Trophoblast cell (in vitro differentiated cells and primary cell): Measurements from ENCODE around the gene POLDIP3.

Source experiments
- DNase-seq, 2 donors: peaks; one replicate each; pipeline ENCODE4 v3.0.0-alpha.2; 2016
- H2AFZ ChIP-seq: 2 replicates; pipeline ENCODE4 v1.6.1; 2013; ENCODE audit warnings: low read length, moderate library complexity, mild to moderate bottlenecking; ENCODE audit not compliant: insufficient read depth, poor library complexity
- H2AK5ac ChIP-seq: 2 replicates; pipeline ENCODE4 v1.6.1; 2013; ENCODE audit warnings: mild to moderate bottlenecking, low read length
- H2BK120ac ChIP-seq: 2 replicates; pipeline ENCODE4 v1.6.1; 2013; ENCODE audit warnings: low read length, mild to moderate bottlenecking, moderate library complexity; ENCODE audit not compliant: insufficient read depth, poor library complexity
- H2BK12ac ChIP-seq: 2 replicates; pipeline ENCODE4 v1.6.1; 2013; ENCODE audit warnings: mild to moderate bottlenecking, low read length, moderate library complexity
- H2BK5ac ChIP-seq: 2 replicates; pipeline ENCODE4 v1.6.1; 2013; ENCODE audit warnings: low read length, low read depth, moderate library complexity, mild to moderate bottlenecking; ENCODE audit not compliant: poor library complexity
- H3K14ac ChIP-seq: 2 replicates; pipeline ENCODE4 v1.6.1; 2013; ENCODE audit warnings: mild to moderate bottlenecking, low read length
- H3K18ac ChIP-seq: 2 replicates; pipeline ENCODE4 v1.6.1; 2013; ENCODE audit warnings: mild to moderate bottlenecking, low read length
- H3K23ac ChIP-seq: 2 replicates; pipeline ENCODE4 v1.6.1; 2013; ENCODE audit warnings: low read length
- H3K27ac ChIP-seq: 2 replicates; pipeline ENCODE4 v1.5.1; 2013; ENCODE audit warnings: low read depth, mild to moderate bottlenecking, inconsistent platforms, low read length, moderate library complexity
- H3K27me3 ChIP-seq: 2 replicates; pipeline ENCODE4 v1.6.1; 2013; ENCODE audit warnings: inconsistent platforms, mild to moderate bottlenecking, low read length, moderate library complexity; ENCODE audit not compliant: insufficient read depth
- H3K36me3 ChIP-seq, 2 experiments: 1 replicate in 1 of 2; 2 replicates in 1 of 2; pipeline ENCODE4 v1.6.1; 2013; ENCODE audit warnings: low read length in 2 of 2, mild to moderate bottlenecking in 2 of 2, moderate library complexity in 1 of 2; ENCODE audit not compliant: insufficient read depth in 2 of 2, control insufficient read depth in 1 of 2
- H3K4ac ChIP-seq: 2 replicates; pipeline ENCODE4 v1.6.1; 2013; ENCODE audit warnings: low read depth, mild to moderate bottlenecking, low read length, moderate library complexity
- H3K4me1 ChIP-seq, 2 experiments: 1 replicate in 1 of 2; 2 replicates in 1 of 2; pipeline ENCODE4 v1.6.1; 2013; ENCODE audit warnings: low read length in 2 of 2, mild to moderate bottlenecking in 2 of 2, moderate library complexity in 1 of 2; ENCODE audit not compliant: insufficient read depth in 2 of 2, control insufficient read depth in 1 of 2
- H3K4me2 ChIP-seq: 2 replicates; pipeline ENCODE4 v1.6.1; 2013; ENCODE audit warnings: inconsistent platforms, mild to moderate bottlenecking, low read length, moderate library complexity
- H3K4me3 ChIP-seq: 2 replicates; pipeline ENCODE4 v1.5.1; 2013; ENCODE audit warnings: mild to moderate bottlenecking, low read depth, low read length, inconsistent platforms
- H3K79me1 ChIP-seq: one replicate; pipeline ENCODE4 v1.6.1; 2013; ENCODE audit warnings: low read length
- H3K79me2 ChIP-seq: 2 replicates; pipeline ENCODE4 v1.6.1; 2013; ENCODE audit warnings: low read length, mild to moderate bottlenecking; ENCODE audit not compliant: control insufficient read depth, insufficient read depth, poor library complexity
- H3K9ac ChIP-seq: 2 replicates; pipeline ENCODE4 v1.6.1; 2013; ENCODE audit warnings: mild to moderate bottlenecking, low read length
- H3K9me3 ChIP-seq: 2 replicates; pipeline ENCODE4 v1.6.1; 2013; ENCODE audit warnings: low read depth, mild to moderate bottlenecking, control low read depth, inconsistent platforms, low read length; ENCODE audit not compliant: insufficient read depth
- H4K12ac ChIP-seq: 2 replicates; pipeline ENCODE4 v1.6.1; 2013; ENCODE audit warnings: low read depth, mild to moderate bottlenecking, low read length, moderate library complexity
- H4K8ac ChIP-seq: 2 replicates; pipeline ENCODE4 v1.6.1; 2013; ENCODE audit warnings: low read depth, mild to moderate bottlenecking, low read length, moderate library complexity
- H4K91ac ChIP-seq: one replicate; pipeline ENCODE4 v1.6.1; 2013; ENCODE audit warnings: low read depth, mild to moderate bottlenecking, low read length, moderate library complexity
- WGBS: extraction: QIAGEN DNeasy Blood & Tissue Kit; methylation state at CpG from one replicate; pipeline ENCODE4 v1.1.7; 2013; ENCODE audit warnings: missing lambda C conversion rate; ENCODE audit not compliant: insufficient read length, insufficient coverage; ENCODE audit errors: extremely low coverage; 5-methylcytosine and 5-hydroxymethylcytosine counted together

POLDIP3 gene

GRCh38 chr22:42642806-42643633, 28.3 kb upstream of the POLDIP3 start:
- no peak overlapping the region for H3K9ac ChIP-seq
- peak overlapping the region; percentile 10 for H3K4ac ChIP-seq
- no peaks in the 10 kb centered on the region for H3K79me1 ChIP-seq
- H3K27me3 ChIP-seq = no peaks in the 10 kb centered on the region
- WGBS = no CpG with 5 or more reads among the region's 12 CpGs
- no peak overlapping the region for H2BK5ac ChIP-seq
- no peak overlapping the region for H3K4me3 ChIP-seq
- no peak for DNase-seq
- H3K4me1 ChIP-seq = peaks cover 17 to 25% of the 10 kb centered on the region in 2 experiments
- H3K36me3 ChIP-seq = peaks cover 0 to 7% of the 10 kb centered on the region in 2 experiments
- H3K9me3 ChIP-seq = no peaks in the 10 kb centered on the region
- no peak overlapping the region for H2AK5ac ChIP-seq
- H3K79me2 ChIP-seq = peaks cover 8% of the 10 kb centered on the region
- H4K91ac ChIP-seq = no peak overlapping the region
- H4K8ac ChIP-seq = no peak overlapping the region
- no peak overlapping the region for H3K23ac ChIP-seq
- H2BK120ac ChIP-seq = no peak overlapping the region
- no peak overlapping the region for H4K12ac ChIP-seq
- H2BK12ac ChIP-seq = no peak overlapping the region
- H3K18ac ChIP-seq = no peak overlapping the region
- H3K27ac ChIP-seq = no peak overlapping the region
- no peak overlapping the region for H3K4me2 ChIP-seq
- H2AFZ ChIP-seq = no peak overlapping the region
- no peak overlapping the region for H3K14ac ChIP-seq

- H3K14ac ChIP-seq = no peak overlapping the region
- H3K9me3 ChIP-seq = peaks cover 2% of the 10 kb centered on the region
- H3K4me1 ChIP-seq = peaks cover 17 to 25% of the 10 kb centered on the region in 2 experiments
- peaks cover 0 to 10% of the 10 kb centered on the region in 2 experiments for H3K36me3 ChIP-seq
- WGBS = no CpG with 5 or more reads among the region's 9 CpGs
- H3K9ac ChIP-seq = no peak overlapping the region
- H2AFZ ChIP-seq = no peak overlapping the region
- H2BK12ac ChIP-seq = no peak overlapping the region
- H3K79me1 ChIP-seq = no peaks in the 10 kb centered on the region
- no peak overlapping the region for H3K4ac ChIP-seq
- no peak overlapping the region for H3K4me2 ChIP-seq
- H2AK5ac ChIP-seq = no peak overlapping the region
- no peak overlapping the region for H4K12ac ChIP-seq
- H3K18ac ChIP-seq = no peak overlapping the region
- H2BK5ac ChIP-seq = no peak overlapping the region
- H2BK120ac ChIP-seq = no peak overlapping the region
- no peak overlapping the region for H4K8ac ChIP-seq
- no peak overlapping the region for H3K23ac ChIP-seq
- no peak overlapping the region for H3K27ac ChIP-seq
- H3K27me3 ChIP-seq = no peaks in the 10 kb centered on the region
- H4K91ac ChIP-seq = no peak overlapping the region
- H3K4me3 ChIP-seq = no peak overlapping the region
- no peak for DNase-seq
- H3K79me2 ChIP-seq = peaks cover 8% of the 10 kb centered on the region
Observed at GRCh38 chr22:42641801-42642413, 27.2 kb upstream of the POLDIP3 start.

GRCh38 chr22:42639541-42640241, 25.0 kb upstream of the POLDIP3 start:
- Histone ChIP-seq H3K9ac (no peak overlapping the region), H4K91ac (no peak overlapping the region), H2BK5ac (no peak overlapping the region), H3K79me2 (peaks cover under 1% of the 10 kb centered on the region), H3K9me3 (peaks cover 4% of the 10 kb centered on the region), H3K79me1 (no peaks in the 10 kb centered on the region), H2BK120ac (no peak overlapping the region), H3K4me2 (no peak overlapping the region), H3K18ac (no peak overlapping the region), H4K8ac (no peak overlapping the region), H3K4ac (no peak overlapping the region), H3K4me1 (peaks cover 2 to 7% of the 10 kb centered on the region in 2 experiments), H3K4me3 (no peak overlapping the region), H3K27ac (no peak overlapping the region), H2AK5ac (no peak overlapping the region), H3K27me3 (no peaks in the 10 kb centered on the region), H3K14ac (no peak overlapping the region), H3K23ac (no peak overlapping the region), H2BK12ac (no peak overlapping the region), H4K12ac (no peak overlapping the region), H3K36me3 (peaks cover 13 to 15% of the 10 kb centered on the region in 2 experiments), H2AFZ (no peak overlapping the region)
- DNase-seq = no peak
- WGBS = no CpG with 5 or more reads among the region's 9 CpGs

- no peak overlapping the region for H4K91ac ChIP-seq
- H3K14ac ChIP-seq = no peak overlapping the region
- H4K8ac ChIP-seq = no peak overlapping the region
- no peak overlapping the region for H2BK120ac ChIP-seq
- WGBS = no CpG with 5 or more reads among the region's 12 CpGs
- H3K79me1 ChIP-seq = no peaks in the 10 kb centered on the region
- peaks cover 4% of the 10 kb centered on the region for H3K9me3 ChIP-seq
- no peak overlapping the region for H3K23ac ChIP-seq
- no peak overlapping the region for H2BK5ac ChIP-seq
- no peak overlapping the region for H2AK5ac ChIP-seq
- H3K79me2 ChIP-seq = no peaks in the 10 kb centered on the region
- H3K4ac ChIP-seq = no peak overlapping the region
- no peak overlapping the region for H3K9ac ChIP-seq
- H4K12ac ChIP-seq = no peak overlapping the region
- H3K4me1 ChIP-seq = no peaks in the 10 kb centered on the region
- no peak overlapping the region for H2BK12ac ChIP-seq
- H3K4me2 ChIP-seq = no peak overlapping the region
- no peak overlapping the region for H3K27ac ChIP-seq
- DNase-seq = no peak
- no peaks in the 10 kb centered on the region for H3K27me3 ChIP-seq
- no peak overlapping the region for H3K4me3 ChIP-seq
- no peak overlapping the region for H3K18ac ChIP-seq
- peaks cover 23 to 25% of the 10 kb centered on the region in 2 experiments for H3K36me3 ChIP-seq
- no peak overlapping the region for H2AFZ ChIP-seq
Observed at GRCh38 chr22:42637555-42637954, 22.9 kb upstream of the POLDIP3 start.
